ENCODE data around the gene KRTAP12-3. TPM values are rescaled to one million over a fixed set of nuclear protein-coding genes. Genes with fewer than 3 reads are reported as not detected.

The KRTAP12-3 gene
- total RNA-seq, 1 donor from 2014 or later: not detected

DNA sequence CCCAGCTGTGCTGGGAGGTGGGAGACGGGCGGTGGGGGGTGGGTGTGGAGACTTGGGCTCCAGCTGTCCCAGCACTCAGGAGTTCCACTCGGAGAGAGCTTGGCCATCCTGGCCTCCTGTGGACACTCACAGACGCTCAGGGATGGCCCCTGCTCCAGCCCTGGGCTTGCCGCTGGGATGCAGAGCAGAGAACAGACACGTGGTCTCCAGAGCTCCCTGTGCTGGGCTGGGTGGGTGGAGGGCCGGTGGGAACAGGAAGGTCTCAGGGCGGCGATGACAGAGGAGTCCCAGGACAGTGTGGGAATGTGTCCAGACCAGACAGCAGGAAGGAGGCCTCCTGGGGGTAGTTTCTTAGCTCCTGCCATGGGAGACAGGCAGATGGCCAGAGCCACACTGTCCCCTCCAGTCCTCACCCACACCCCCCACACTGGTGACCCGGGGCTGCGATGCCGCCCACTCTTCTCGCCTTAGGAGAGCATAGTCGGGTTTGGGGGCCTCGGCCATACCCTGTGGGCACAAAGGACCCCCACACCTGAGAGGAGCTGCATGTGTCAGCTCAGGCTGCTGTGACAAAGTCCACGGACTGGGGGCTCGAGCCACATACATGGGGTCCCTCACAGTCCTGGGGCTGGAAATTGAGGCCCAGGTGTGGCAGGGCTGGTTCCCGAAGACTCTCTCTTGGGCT, 28.9 kb upstream of the KRTAP12-3 start:
- Histone ChIP-seq H3K9ac (ENCODE audit: low read length) (no peak overlapping the region), H3K79me2 (ENCODE audit: insufficient read depth, low read length) (no peaks in the 10 kb centered on the region), H3K36me3 (ENCODE audit: insufficient read depth, low read length) (no peaks in the 10 kb centered on the region), H3K4me2 (ENCODE audit: low read length) (no peak overlapping the region), H3K4me1 (ENCODE audit: insufficient read depth, low read length) (no peaks in the 10 kb centered on the region), H3K9me3 (ENCODE audit: insufficient read depth, low read depth, low read length) (peaks cover 4% of the 10 kb centered on the region), H3K27ac (ENCODE audit: low read depth, low read length) (no peak overlapping the region), H2AFZ (ENCODE audit: low read depth, low read length) (no peak overlapping the region), H3K27me3 (ENCODE audit: insufficient read depth, low read length) (no peaks in the 10 kb centered on the region), H4K20me1 (ENCODE audit: insufficient read depth, low read length) (no peaks in the 10 kb centered on the region), H3K4me3 (ENCODE audit: insufficient read depth, low read depth, low read length) (no peak overlapping the region)
- Mint-ChIP-seq H3K4me1 (ENCODE audit: low read depth, unreplicated experiment) (no peaks in the 10 kb centered on the region), H3K36me3 (ENCODE audit: low read depth, unreplicated experiment) (peaks cover 2% of the 10 kb centered on the region), H3K27ac (ENCODE audit: unreplicated experiment) (no peak overlapping the region), H3K9me3 (ENCODE audit: unreplicated experiment) (peaks cover 33% of the 10 kb centered on the region), H3K27me3 (ENCODE audit: low read depth, unreplicated experiment) (peaks cover 7% of the 10 kb centered on the region), H3K4me3 (ENCODE audit: unreplicated experiment) (no peak overlapping the region)
- DNase-seq (ENCODE audit: low read depth): no peak
- no peak for FAIRE-seq
- TF ChIP-seq, protein P1, sequence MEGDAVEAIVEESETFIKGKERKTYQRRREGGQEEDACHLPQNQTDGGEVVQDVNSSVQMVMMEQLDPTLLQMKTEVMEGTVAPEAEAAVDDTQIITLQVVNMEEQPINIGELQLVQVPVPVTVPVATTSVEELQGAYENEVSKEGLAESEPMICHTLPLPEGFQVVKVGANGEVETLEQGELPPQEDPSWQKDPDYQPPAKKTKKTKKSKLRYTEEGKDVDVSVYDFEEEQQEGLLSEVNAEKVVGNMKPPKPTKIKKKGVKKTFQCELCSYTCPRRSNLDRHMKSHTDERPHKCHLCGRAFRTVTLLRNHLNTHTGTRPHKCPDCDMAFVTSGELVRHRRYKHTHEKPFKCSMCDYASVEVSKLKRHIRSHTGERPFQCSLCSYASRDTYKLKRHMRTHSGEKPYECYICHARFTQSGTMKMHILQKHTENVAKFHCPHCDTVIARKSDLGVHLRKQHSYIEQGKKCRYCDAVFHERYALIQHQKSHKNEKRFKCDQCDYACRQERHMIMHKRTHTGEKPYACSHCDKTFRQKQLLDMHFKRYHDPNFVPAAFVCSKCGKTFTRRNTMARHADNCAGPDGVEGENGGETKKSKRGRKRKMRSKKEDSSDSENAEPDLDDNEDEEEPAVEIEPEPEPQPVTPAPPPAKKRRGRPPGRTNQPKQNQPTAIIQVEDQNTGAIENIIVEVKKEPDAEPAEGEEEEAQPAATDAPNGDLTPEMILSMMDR (IDR thresholded peaks at IDR 0.05; ENCODE audit: insufficient read depth, low read depth, low read length): no peak
- TF ChIP-seq EZH2 (IDR thresholded peaks at IDR 0.05; ENCODE audit: insufficient read depth, low read length): no peak

DNA sequence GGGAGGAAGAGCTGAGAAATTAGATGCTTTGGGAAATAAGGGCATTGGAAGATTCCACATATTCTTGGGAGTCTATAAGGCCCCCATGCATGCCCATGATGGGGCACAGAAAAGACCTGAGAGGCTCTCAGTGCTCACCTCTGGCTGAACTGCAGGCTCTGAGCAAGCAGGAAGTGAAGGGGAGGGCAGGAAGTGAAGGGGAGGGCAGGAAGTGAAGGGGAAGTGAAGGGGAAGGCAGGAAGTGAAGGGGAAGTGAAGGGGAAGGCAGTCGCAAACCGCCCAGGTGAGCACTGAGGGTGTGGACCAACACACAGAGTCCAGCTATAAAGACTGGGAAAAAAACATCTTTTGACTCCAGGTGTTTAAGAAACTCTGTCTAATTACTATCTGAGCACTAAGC, 27.3 kb upstream of the KRTAP12-3 start:
- peaks cover 2% of the 10 kb centered on the region for H3K36me3 Mint-ChIP-seq (ENCODE audit: low read depth, unreplicated experiment)
- H3K4me1 ChIP-seq (ENCODE audit: insufficient read depth, low read length): no peaks in the 10 kb centered on the region
- H3K27me3 Mint-ChIP-seq (ENCODE audit: low read depth, unreplicated experiment): peaks cover 8% of the 10 kb centered on the region
- H3K4me3 ChIP-seq (ENCODE audit: insufficient read depth, low read depth, low read length): no peak overlapping the region
- peaks cover 4% of the 10 kb centered on the region for H3K9me3 ChIP-seq (ENCODE audit: insufficient read depth, low read depth, low read length)
- H3K36me3 ChIP-seq (ENCODE audit: insufficient read depth, low read length): no peaks in the 10 kb centered on the region
- H3K27ac ChIP-seq (ENCODE audit: low read depth, low read length): no peak overlapping the region
- H3K4me1 Mint-ChIP-seq (ENCODE audit: low read depth, unreplicated experiment): no peaks in the 10 kb centered on the region
- H3K9ac ChIP-seq (ENCODE audit: low read length): no peak overlapping the region
- H3K27me3 ChIP-seq (ENCODE audit: insufficient read depth, low read length): no peaks in the 10 kb centered on the region
- H4K20me1 ChIP-seq (ENCODE audit: insufficient read depth, low read length): no peaks in the 10 kb centered on the region
- no peak for FAIRE-seq
- no peak overlapping the region for H3K4me2 ChIP-seq (ENCODE audit: low read length)
- DNase-seq (ENCODE audit: low read depth): no peak
- TF ChIP-seq EZH2 (IDR thresholded peaks at IDR 0.05; ENCODE audit: insufficient read depth, low read length): no peak
- TF ChIP-seq, protein P1 (IDR thresholded peaks at IDR 0.05; ENCODE audit: insufficient read depth, low read depth, low read length): no peak
- no peak overlapping the region for H2AFZ ChIP-seq (ENCODE audit: low read depth, low read length)
- H3K9me3 Mint-ChIP-seq (ENCODE audit: unreplicated experiment): peaks cover 20% of the 10 kb centered on the region
- no peaks in the 10 kb centered on the region for H3K79me2 ChIP-seq (ENCODE audit: insufficient read depth, low read length)
- H3K4me3 Mint-ChIP-seq (ENCODE audit: unreplicated experiment): no peak overlapping the region
- H3K27ac Mint-ChIP-seq (ENCODE audit: unreplicated experiment): no peak overlapping the region

DNA sequence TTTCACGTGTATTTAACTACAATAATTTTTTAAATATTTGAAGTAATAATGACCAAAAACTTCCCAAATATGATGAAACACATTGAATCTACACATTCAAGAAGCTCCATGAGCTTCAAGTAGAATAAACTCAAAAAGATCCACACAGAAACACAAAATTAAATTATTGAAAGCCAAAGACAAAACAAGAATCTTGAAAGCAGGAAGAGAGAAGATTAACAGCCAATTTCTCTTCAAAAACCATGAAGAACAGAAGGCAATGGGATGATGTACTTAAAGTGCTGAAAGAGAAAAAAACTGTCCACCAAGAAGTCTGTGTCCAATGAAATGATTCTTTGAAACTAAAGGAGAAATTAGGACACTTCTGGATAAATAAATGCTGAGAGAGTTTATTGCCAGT, 25.7 kb upstream of the KRTAP12-3 start:
- no peak overlapping the region for H2AFZ ChIP-seq (ENCODE audit: low read depth, low read length)
- peaks cover 4% of the 10 kb centered on the region for H3K9me3 ChIP-seq (ENCODE audit: insufficient read depth, low read depth, low read length)
- peaks cover 2% of the 10 kb centered on the region for H3K36me3 Mint-ChIP-seq (ENCODE audit: low read depth, unreplicated experiment)
- H3K27ac ChIP-seq (ENCODE audit: low read depth, low read length): no peak overlapping the region
- H3K9me3 Mint-ChIP-seq (ENCODE audit: unreplicated experiment): peaks cover 20% of the 10 kb centered on the region
- no peaks in the 10 kb centered on the region for H3K4me1 Mint-ChIP-seq (ENCODE audit: low read depth, unreplicated experiment)
- H3K4me2 ChIP-seq (ENCODE audit: low read length): no peak overlapping the region
- no peak overlapping the region for H3K4me3 ChIP-seq (ENCODE audit: insufficient read depth, low read depth, low read length)
- no peak overlapping the region for H3K4me3 Mint-ChIP-seq (ENCODE audit: unreplicated experiment)
- no peak for TF ChIP-seq EZH2 (IDR thresholded peaks at IDR 0.05; ENCODE audit: insufficient read depth, low read length)
- TF ChIP-seq, protein P1 (IDR thresholded peaks at IDR 0.05; ENCODE audit: insufficient read depth, low read depth, low read length): no peak
- H3K27ac Mint-ChIP-seq (ENCODE audit: unreplicated experiment): no peak overlapping the region
- H3K36me3 ChIP-seq (ENCODE audit: insufficient read depth, low read length): no peaks in the 10 kb centered on the region
- H3K27me3 Mint-ChIP-seq (ENCODE audit: low read depth, unreplicated experiment): peaks cover 12% of the 10 kb centered on the region
- no peak overlapping the region for H3K9ac ChIP-seq (ENCODE audit: low read length)
- no peaks in the 10 kb centered on the region for H4K20me1 ChIP-seq (ENCODE audit: insufficient read depth, low read length)
- H3K4me1 ChIP-seq (ENCODE audit: insufficient read depth, low read length): no peaks in the 10 kb centered on the region
- DNase-seq (ENCODE audit: low read depth) (no peak), FAIRE-seq (no peak)
- no peaks in the 10 kb centered on the region for H3K79me2 ChIP-seq (ENCODE audit: insufficient read depth, low read length)
- H3K27me3 ChIP-seq (ENCODE audit: insufficient read depth, low read length): no peaks in the 10 kb centered on the region

All from astrocyte (in vitro differentiated cells and primary cell).